ENCODE results near the gene YIPF5. TPM values are rescaled to one million over a fixed set of nuclear protein-coding genes. Genes with fewer than 3 reads are reported as not detected.

The YIPF5 gene
- polyA plus RNA-seq, 3 donors = 12.1 to 41.4 (median 32.4) TPM

GRCh38 chr5:144122641-144123040 lies 47.8 kb downstream of the YIPF5 start:
- H3K4me1 Mint-ChIP-seq = no peaks in the 10 kb centered on the region
- Histone ChIP-seq H2AFZ (ENCODE audit: insufficient read depth, low read depth, low read length, poor library complexity, severe bottlenecking) (no peak overlapping the region), H3K27ac (ENCODE audit: low read depth in 1 of 2, low read length in 2 of 2) (no peak overlapping the region), H3K9ac (ENCODE audit: insufficient read depth, low read length, poor library complexity, severe bottlenecking) (no peak overlapping the region), H4K20me1 (ENCODE audit: insufficient read depth, low read length) (no peaks in the 10 kb centered on the region), H3K79me2 (ENCODE audit: insufficient read depth, low read length) (no peaks in the 10 kb centered on the region), H3K4me1 (ENCODE audit: control insufficient read depth in 1 of 2, insufficient read depth in 2 of 2, low read length in 2 of 2) (no peaks in the 10 kb centered on the region), H3K27me3 (ENCODE audit: control insufficient read depth in 2 of 2, insufficient read depth in 2 of 2, low read length in 2 of 2) (no peaks in the 10 kb centered on the region), H3K9me3 (replicated peaks in 1 of 2; ENCODE audit: control insufficient read depth in 1 of 2, insufficient read depth in 1 of 2, low read length in 2 of 2) (no peaks in the 10 kb centered on the region), H3K4me2 (replicated peaks; ENCODE audit: extremely low read depth, low read length, poor library complexity, severe bottlenecking) (no peak overlapping the region), H3K4me3 (replicated peaks in 1 of 3; ENCODE audit: low read depth in 2 of 3, low read length in 3 of 3) (no peak overlapping the region), H3K36me3 (replicated peaks in 1 of 2; ENCODE audit: control insufficient read depth in 1 of 2, insufficient read depth in 2 of 2, low read length in 2 of 2) (no peaks in the 10 kb centered on the region)
- no CpG with 5 or more reads among the region's 3 CpGs for WGBS (ENCODE audit: insufficient coverage)
- intact Hi-C loops (cut with micrococcal nuclease) = no loop called here
- no peak overlapping the region for H3K27ac Mint-ChIP-seq
- H3K27me3 Mint-ChIP-seq (ENCODE audit: low read depth in 3 of 3) = peaks cover 0 to 4% (median 0%) of the 10 kb centered on the region in 3 donors
- no peaks in the 10 kb centered on the region for H3K36me3 Mint-ChIP-seq
- no peak for DNase-seq
- no peak for TF ChIP-seq CTCF (IDR thresholded peaks at IDR 0.05)
- H3K4me3 Mint-ChIP-seq = no peak overlapping the region
- peaks cover 0 to 9% (median 3%) of the 10 kb centered on the region in 7 donors for H3K9me3 Mint-ChIP-seq

GRCh38 chr5:144122081-144122480 lies 48.4 kb downstream of the YIPF5 start:
- Histone ChIP-seq H2AFZ (ENCODE audit: insufficient read depth, low read depth, low read length, poor library complexity, severe bottlenecking) (no peak overlapping the region), H3K79me2 (ENCODE audit: insufficient read depth, low read length) (no peaks in the 10 kb centered on the region), H3K4me2 (replicated peaks; ENCODE audit: extremely low read depth, low read length, poor library complexity, severe bottlenecking) (no peak overlapping the region), H3K27me3 (ENCODE audit: control insufficient read depth in 2 of 2, insufficient read depth in 2 of 2, low read length in 2 of 2) (no peaks in the 10 kb centered on the region), H3K36me3 (replicated peaks in 1 of 2; ENCODE audit: control insufficient read depth in 1 of 2, insufficient read depth in 2 of 2, low read length in 2 of 2) (no peaks in the 10 kb centered on the region), H3K9me3 (replicated peaks in 1 of 2; ENCODE audit: control insufficient read depth in 1 of 2, insufficient read depth in 1 of 2, low read length in 2 of 2) (no peaks in the 10 kb centered on the region), H4K20me1 (ENCODE audit: insufficient read depth, low read length) (no peaks in the 10 kb centered on the region), H3K4me3 (replicated peaks in 1 of 3; ENCODE audit: low read depth in 2 of 3, low read length in 3 of 3) (no peak overlapping the region), H3K4me1 (ENCODE audit: control insufficient read depth in 1 of 2, insufficient read depth in 2 of 2, low read length in 2 of 2) (no peaks in the 10 kb centered on the region), H3K27ac (ENCODE audit: low read depth in 1 of 2, low read length in 2 of 2) (no peak overlapping the region), H3K9ac (ENCODE audit: insufficient read depth, low read length, poor library complexity, severe bottlenecking) (no peak overlapping the region)
- Mint-ChIP-seq H3K9me3 (peaks cover 0 to 9% (median 3%) of the 10 kb centered on the region in 7 donors), H3K4me3 (no peak overlapping the region), H3K27ac (no peak overlapping the region), H3K36me3 (no peaks in the 10 kb centered on the region), H3K4me1 (no peaks in the 10 kb centered on the region), H3K27me3 (ENCODE audit: low read depth in 3 of 3) (peaks cover 0 to 4% (median 0%) of the 10 kb centered on the region in 3 donors)
- no peak for TF ChIP-seq CTCF (IDR thresholded peaks at IDR 0.05)
- WGBS (ENCODE audit: insufficient coverage) = 83% methylated on average over 1 of the region's 2 CpGs
- no peak for DNase-seq
- intact Hi-C loops (cut with micrococcal nuclease) = no loop called here

Measured in CD14-positive monocyte (primary cell).